Astrocyte (in vitro differentiated cells and primary cell): ENCODE measurements around the gene SCPEP1. TPM values are rescaled to one million over a fixed set of nuclear protein-coding genes. Genes with fewer than 3 reads are reported as not detected.

Experiments used
- DNase-seq: peaks from one replicate; pipeline ENCODE4 v3.0.0-alpha.2; 2010; ENCODE audit warnings: low read depth
- FAIRE-seq: peaks from 2 replicates; lab custom pipeline; 2011; peaks lifted over from hg19 to GRCh38; lab: Jason Lieb, UNC
- H2AFZ ChIP-seq: 2 replicates; pipeline ENCODE4 v1.6.0; 2012; ENCODE audit warnings: low read depth, low read length, inconsistent platforms
- H3K27ac ChIP-seq: 2 replicates; pipeline ENCODE4 v1.5.1; 2011; ENCODE audit warnings: low read depth, low read length, inconsistent platforms
- H3K27me3 ChIP-seq: 2 replicates; pipeline ENCODE4 v1.6.0; 2011; ENCODE audit warnings: low read length, inconsistent platforms; ENCODE audit not compliant: insufficient read depth
- H3K36me3 ChIP-seq: 2 replicates; pipeline ENCODE4 v1.5.1; 2011; ENCODE audit warnings: low read length, inconsistent platforms; ENCODE audit not compliant: insufficient read depth
- H3K4me1 ChIP-seq: 2 replicates; pipeline ENCODE4 v1.5.1; 2011; ENCODE audit warnings: low read length, inconsistent platforms; ENCODE audit not compliant: insufficient read depth
- H3K4me2 ChIP-seq: 2 replicates; pipeline ENCODE4 v1.6.0; 2012; ENCODE audit warnings: low read length, inconsistent platforms
- H3K4me3 ChIP-seq: 2 replicates; pipeline ENCODE4 v1.5.1; 2011; ENCODE audit warnings: low read depth, mild to moderate bottlenecking, low read length, inconsistent platforms; ENCODE audit not compliant: insufficient read depth
- H3K79me2 ChIP-seq: 2 replicates; pipeline ENCODE4 v1.6.0; 2012; ENCODE audit warnings: mild to moderate bottlenecking, low read length, inconsistent platforms; ENCODE audit not compliant: insufficient read depth
- H3K9ac ChIP-seq: 2 replicates; pipeline ENCODE4 v1.6.0; 2012; ENCODE audit warnings: mild to moderate bottlenecking, low read length, inconsistent platforms
- H3K9me3 ChIP-seq: 2 replicates; pipeline ENCODE4 v1.5.1; 2012; ENCODE audit warnings: low read depth, mild to moderate bottlenecking, low read length, inconsistent platforms; ENCODE audit not compliant: insufficient read depth
- H4K20me1 ChIP-seq: 2 replicates; pipeline ENCODE4 v1.6.0; 2012; ENCODE audit warnings: low read length, inconsistent platforms; ENCODE audit not compliant: insufficient read depth
- H3K27ac Mint-ChIP-seq: one replicate; pipeline ENCODE4 v1.8.0; 2021; ENCODE audit warnings: mild to moderate bottlenecking, mixed read lengths; ENCODE audit not compliant: unreplicated experiment
- H3K27me3 Mint-ChIP-seq: one replicate; pipeline ENCODE4 v1.8.0; 2021; ENCODE audit warnings: low read depth, mixed read lengths; ENCODE audit not compliant: unreplicated experiment
- H3K36me3 Mint-ChIP-seq: one replicate; pipeline ENCODE4 v1.8.0; 2021; ENCODE audit warnings: low read depth, mixed read lengths; ENCODE audit not compliant: unreplicated experiment
- H3K4me1 Mint-ChIP-seq: one replicate; pipeline ENCODE4 v1.8.0; 2021; ENCODE audit warnings: low read depth, mixed read lengths; ENCODE audit not compliant: unreplicated experiment
- H3K4me3 Mint-ChIP-seq: one replicate; pipeline ENCODE4 v1.8.0; 2021; ENCODE audit warnings: mild to moderate bottlenecking, moderate library complexity, mixed read lengths; ENCODE audit not compliant: unreplicated experiment
- H3K9me3 Mint-ChIP-seq: one replicate; pipeline ENCODE4 v1.8.0; 2021; ENCODE audit warnings: mild to moderate bottlenecking, mixed read lengths; ENCODE audit not compliant: unreplicated experiment
- EZH2 ChIP-seq: IDR thresholded peaks from 2 replicates; pipeline ENCODE4 v1.6.1; 2012; ENCODE audit warnings: mild to moderate bottlenecking, low read length, inconsistent platforms; ENCODE audit not compliant: insufficient read depth
- total RNA-seq: library from RNA; stranded (reverse); gene quantifications from 2 replicates; pipeline ENCODE4 v1.2.1, GENCODE V29; 2021
- TF ChIP-seq, protein P1 (sequence below): IDR thresholded peaks from 2 replicates; pipeline ENCODE4 v1.5.1; 2011; ENCODE audit warnings: low read depth, mild to moderate bottlenecking, inconsistent platforms, low read length, moderate library complexity; ENCODE audit not compliant: insufficient read depth

The SCPEP1 gene
- total RNA-seq, 1 donor from 2014 or later: 27.1 TPM

DNA sequence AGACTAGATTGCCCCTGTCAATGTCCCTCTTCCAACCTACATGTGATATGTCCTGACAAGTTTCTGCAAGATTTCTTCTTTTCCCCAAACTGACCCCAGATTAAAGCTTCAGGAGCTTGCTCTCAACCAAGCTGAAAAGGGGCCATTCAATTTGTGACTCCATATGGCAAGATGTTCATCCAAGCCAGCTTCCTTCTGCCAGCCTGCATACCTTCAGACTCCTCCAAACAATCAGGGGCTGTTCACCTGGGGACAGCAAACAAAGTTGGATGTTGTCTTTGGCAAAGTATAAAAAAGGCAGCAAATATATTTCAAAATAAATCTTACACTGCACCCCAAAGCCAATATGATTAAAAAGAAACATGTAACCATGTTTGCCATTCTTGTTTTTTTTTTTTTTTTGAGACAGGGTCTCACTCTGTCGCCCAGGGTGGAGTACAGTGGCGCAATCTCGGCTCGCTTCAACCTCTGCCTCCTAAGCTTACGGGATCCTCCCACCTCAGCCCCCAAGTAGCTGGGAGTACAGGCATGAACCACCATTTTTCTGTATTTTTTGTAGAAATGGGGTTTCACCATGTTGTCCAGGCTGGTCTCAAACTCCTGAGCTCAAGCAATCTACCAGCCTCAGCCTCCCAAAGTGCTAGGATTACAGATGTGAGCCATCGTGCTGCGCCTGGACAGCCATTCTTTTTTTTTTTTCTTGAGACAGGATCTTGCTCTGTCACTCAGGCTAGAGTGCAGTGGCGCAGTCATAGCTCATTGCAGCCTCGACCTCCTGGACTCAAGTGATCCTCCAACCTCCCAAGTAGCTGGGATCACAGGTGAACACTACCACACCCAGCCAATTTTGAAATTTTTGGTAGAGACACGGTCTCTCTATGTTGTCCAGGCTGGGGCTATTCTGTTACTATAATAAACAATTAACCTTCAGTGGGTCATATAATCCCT lies 57.1 kb downstream of the SCPEP1 start:
- TF ChIP-seq EZH2: no peak
- TF ChIP-seq, protein P1, sequence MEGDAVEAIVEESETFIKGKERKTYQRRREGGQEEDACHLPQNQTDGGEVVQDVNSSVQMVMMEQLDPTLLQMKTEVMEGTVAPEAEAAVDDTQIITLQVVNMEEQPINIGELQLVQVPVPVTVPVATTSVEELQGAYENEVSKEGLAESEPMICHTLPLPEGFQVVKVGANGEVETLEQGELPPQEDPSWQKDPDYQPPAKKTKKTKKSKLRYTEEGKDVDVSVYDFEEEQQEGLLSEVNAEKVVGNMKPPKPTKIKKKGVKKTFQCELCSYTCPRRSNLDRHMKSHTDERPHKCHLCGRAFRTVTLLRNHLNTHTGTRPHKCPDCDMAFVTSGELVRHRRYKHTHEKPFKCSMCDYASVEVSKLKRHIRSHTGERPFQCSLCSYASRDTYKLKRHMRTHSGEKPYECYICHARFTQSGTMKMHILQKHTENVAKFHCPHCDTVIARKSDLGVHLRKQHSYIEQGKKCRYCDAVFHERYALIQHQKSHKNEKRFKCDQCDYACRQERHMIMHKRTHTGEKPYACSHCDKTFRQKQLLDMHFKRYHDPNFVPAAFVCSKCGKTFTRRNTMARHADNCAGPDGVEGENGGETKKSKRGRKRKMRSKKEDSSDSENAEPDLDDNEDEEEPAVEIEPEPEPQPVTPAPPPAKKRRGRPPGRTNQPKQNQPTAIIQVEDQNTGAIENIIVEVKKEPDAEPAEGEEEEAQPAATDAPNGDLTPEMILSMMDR: no peak
- Histone ChIP-seq H3K4me1 (no peaks in the 10 kb centered on the region), H3K36me3 (no peaks in the 10 kb centered on the region), H3K79me2 (no peaks in the 10 kb centered on the region), H3K27ac (no peak overlapping the region), H3K4me2 (no peak overlapping the region), H3K9ac (no peak overlapping the region), H4K20me1 (no peaks in the 10 kb centered on the region), H3K9me3 (no peaks in the 10 kb centered on the region), H3K27me3 (peaks cover 14% of the 10 kb centered on the region), H2AFZ (no peak overlapping the region), H3K4me3 (no peak overlapping the region)
- H3K27me3 Mint-ChIP-seq: peaks cover 30% of the 10 kb centered on the region
- no peak for DNase-seq
- H3K4me1 Mint-ChIP-seq: no peaks in the 10 kb centered on the region
- H3K27ac Mint-ChIP-seq: no peak overlapping the region
- H3K9me3 Mint-ChIP-seq: peaks cover 3% of the 10 kb centered on the region
- no peak for FAIRE-seq
- peaks cover 2% of the 10 kb centered on the region for H3K36me3 Mint-ChIP-seq
- H3K4me3 Mint-ChIP-seq: no peak overlapping the region

DNA sequence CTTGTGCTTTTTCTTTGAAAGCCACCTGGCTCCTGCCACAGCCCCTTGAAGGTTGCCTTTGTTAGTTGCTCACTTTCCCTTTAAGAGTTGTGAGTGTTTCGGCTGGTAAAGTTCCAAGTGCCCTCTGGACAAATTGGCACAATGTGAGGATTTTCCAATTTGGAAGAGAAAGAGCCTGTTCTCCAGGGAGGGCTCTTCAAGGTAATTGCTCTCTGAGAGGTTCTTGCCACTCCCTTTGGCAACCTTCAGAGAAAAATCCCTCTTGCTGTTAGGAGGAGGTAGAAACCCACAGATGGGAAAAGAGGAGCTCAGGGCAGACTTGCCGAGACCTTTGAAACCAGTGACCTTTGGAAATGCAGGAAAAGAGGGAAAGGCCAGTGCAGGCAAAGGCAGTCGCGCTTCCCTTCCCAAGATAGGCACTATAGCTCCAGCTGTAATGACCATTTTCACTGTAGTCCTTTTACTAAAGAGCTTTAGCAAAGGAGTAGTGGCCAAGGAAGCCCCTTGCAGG lies 58.1 kb downstream of the SCPEP1 start:
- H3K4me1 Mint-ChIP-seq: no peaks in the 10 kb centered on the region
- H3K4me3 Mint-ChIP-seq: no peak overlapping the region
- H3K36me3 Mint-ChIP-seq: peaks cover 2% of the 10 kb centered on the region
- Histone ChIP-seq H2AFZ (no peak overlapping the region), H3K79me2 (no peaks in the 10 kb centered on the region), H3K36me3 (no peaks in the 10 kb centered on the region), H3K27ac (no peak overlapping the region), H3K4me3 (no peak overlapping the region), H3K9ac (no peak overlapping the region), H3K4me1 (no peaks in the 10 kb centered on the region), H4K20me1 (no peaks in the 10 kb centered on the region), H3K9me3 (no peaks in the 10 kb centered on the region), H3K27me3 (peaks cover 19% of the 10 kb centered on the region), H3K4me2 (no peak overlapping the region)
- FAIRE-seq: no peak
- no peak for DNase-seq
- H3K27ac Mint-ChIP-seq: no peak overlapping the region
- peaks cover 3% of the 10 kb centered on the region for H3K9me3 Mint-ChIP-seq
- H3K27me3 Mint-ChIP-seq: peaks cover 30% of the 10 kb centered on the region
- TF ChIP-seq, protein P1: no peak
- TF ChIP-seq EZH2: no peak

DNA sequence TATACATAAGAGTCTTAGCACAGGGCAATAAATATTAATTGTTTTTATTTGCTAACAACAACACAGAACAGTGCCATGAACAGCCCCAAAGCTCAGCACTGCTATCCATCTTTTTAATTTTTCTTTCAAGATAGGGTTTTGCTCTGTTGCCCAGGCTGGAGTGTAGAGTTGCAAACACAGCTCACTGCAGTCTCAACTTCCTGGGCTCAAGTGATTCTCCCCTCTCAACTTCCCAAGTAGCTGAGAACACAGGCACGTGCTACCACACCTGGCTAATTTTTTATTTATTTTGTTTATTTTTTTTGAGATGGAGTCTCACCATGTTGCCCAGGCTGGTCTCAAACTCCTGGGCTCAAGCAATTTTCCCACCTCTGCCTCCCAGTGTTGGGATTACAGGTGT lies 59.5 kb downstream of the SCPEP1 start:
- H3K27me3 Mint-ChIP-seq: peaks cover 33% of the 10 kb centered on the region
- no peak overlapping the region for H3K27ac Mint-ChIP-seq
- no peak overlapping the region for H2AFZ ChIP-seq
- no peak for DNase-seq
- no peaks in the 10 kb centered on the region for H3K79me2 ChIP-seq
- H3K27ac ChIP-seq: no peak overlapping the region
- H4K20me1 ChIP-seq: no peaks in the 10 kb centered on the region
- H3K4me1 ChIP-seq: no peaks in the 10 kb centered on the region
- H3K36me3 Mint-ChIP-seq: peaks cover 2% of the 10 kb centered on the region
- no peak overlapping the region for H3K4me3 Mint-ChIP-seq
- H3K9me3 Mint-ChIP-seq: peaks cover 3% of the 10 kb centered on the region
- H3K27me3 ChIP-seq: peaks cover 19% of the 10 kb centered on the region
- H3K9me3 ChIP-seq: no peaks in the 10 kb centered on the region
- no peak for FAIRE-seq
- no peak overlapping the region for H3K4me2 ChIP-seq
- no peaks in the 10 kb centered on the region for H3K36me3 ChIP-seq
- no peak overlapping the region for H3K9ac ChIP-seq
- TF ChIP-seq, protein P1: no peak
- TF ChIP-seq EZH2: no peak
- no peak overlapping the region for H3K4me3 ChIP-seq
- H3K4me1 Mint-ChIP-seq: no peaks in the 10 kb centered on the region
